Measurements from ENCODE around the gene GPAT3.

The GPAT3 gene

DNA sequence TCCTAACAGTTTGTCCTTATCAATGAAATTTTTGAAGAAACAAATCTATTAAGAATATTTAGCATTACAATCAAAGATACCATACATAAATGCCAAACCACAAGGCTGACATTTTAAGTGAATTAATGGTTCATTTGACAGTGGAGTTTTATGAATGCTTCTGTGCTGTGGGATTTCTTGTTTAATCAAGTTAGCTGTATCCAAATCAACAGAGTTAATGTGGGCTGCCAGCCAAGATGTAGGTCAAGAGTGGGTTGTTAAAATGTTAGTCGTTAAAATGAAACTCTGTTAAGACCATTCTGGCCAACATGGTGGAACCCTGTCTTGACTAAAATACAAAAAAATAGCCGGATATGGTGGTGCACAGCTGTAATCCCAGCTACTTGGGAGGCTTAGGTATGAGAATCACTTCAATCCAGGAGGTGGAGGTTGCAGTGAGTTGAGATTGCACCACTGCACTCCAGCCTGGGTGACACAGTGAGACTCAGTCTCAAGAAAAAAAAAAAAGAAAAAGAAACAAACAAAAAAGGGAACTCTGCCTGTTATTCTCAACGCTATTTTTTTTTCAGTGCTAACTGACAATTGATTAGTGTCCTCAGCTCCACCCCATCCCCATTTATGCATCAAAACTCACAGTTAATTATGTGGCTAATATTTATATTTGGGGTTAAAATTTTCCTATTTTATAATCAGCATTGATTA is 20.2 kb downstream of the GPAT3 start:
- TF ChIP-seq, protein P1, sequence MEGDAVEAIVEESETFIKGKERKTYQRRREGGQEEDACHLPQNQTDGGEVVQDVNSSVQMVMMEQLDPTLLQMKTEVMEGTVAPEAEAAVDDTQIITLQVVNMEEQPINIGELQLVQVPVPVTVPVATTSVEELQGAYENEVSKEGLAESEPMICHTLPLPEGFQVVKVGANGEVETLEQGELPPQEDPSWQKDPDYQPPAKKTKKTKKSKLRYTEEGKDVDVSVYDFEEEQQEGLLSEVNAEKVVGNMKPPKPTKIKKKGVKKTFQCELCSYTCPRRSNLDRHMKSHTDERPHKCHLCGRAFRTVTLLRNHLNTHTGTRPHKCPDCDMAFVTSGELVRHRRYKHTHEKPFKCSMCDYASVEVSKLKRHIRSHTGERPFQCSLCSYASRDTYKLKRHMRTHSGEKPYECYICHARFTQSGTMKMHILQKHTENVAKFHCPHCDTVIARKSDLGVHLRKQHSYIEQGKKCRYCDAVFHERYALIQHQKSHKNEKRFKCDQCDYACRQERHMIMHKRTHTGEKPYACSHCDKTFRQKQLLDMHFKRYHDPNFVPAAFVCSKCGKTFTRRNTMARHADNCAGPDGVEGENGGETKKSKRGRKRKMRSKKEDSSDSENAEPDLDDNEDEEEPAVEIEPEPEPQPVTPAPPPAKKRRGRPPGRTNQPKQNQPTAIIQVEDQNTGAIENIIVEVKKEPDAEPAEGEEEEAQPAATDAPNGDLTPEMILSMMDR (IDR thresholded peaks at IDR 0.05; ENCODE audit: insufficient read depth, low read length, poor library complexity, severe bottlenecking), result no peak
- Histone ChIP-seq H3K36me3 (ENCODE audit: control insufficient read depth, insufficient read depth, low read length) (no peaks in the 10 kb centered on the region), H3K4me3 (replicated peaks; ENCODE audit: low read depth, low read length) (no peak overlapping the region), H3K27me3 (replicated peaks; ENCODE audit: control insufficient read depth, insufficient read depth, low read length) (no peaks in the 10 kb centered on the region)
- DNase-seq (ENCODE audit: extremely low read depth, insufficient read length), result no peak

DNA sequence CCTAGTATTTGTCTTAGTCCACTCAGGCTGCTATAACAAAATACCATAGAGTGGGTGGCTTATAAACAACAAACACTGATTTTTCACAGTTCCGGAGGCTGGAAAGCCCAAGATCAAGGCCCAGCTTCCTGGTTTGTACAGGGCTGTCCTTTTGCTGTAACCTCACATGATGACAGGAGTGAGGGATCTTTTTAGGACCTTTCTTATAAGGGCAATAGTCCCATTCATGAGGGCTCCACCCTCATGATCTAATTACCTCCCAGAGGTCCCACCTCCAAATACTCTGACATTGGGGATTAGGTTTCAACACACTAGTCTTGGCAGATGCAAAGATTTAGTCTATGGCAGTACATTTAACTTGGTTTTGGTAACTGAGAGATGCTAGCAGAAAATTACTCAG is 20.9 kb downstream of the GPAT3 start:
- TF ChIP-seq, protein P1 (IDR thresholded peaks at IDR 0.05; ENCODE audit: insufficient read depth, low read length, poor library complexity, severe bottlenecking), result no peak
- no peak overlapping the region for H3K4me3 ChIP-seq (replicated peaks; ENCODE audit: low read depth, low read length)
- DNase-seq (ENCODE audit: extremely low read depth, insufficient read length), result no peak
- H3K27me3 ChIP-seq (replicated peaks; ENCODE audit: control insufficient read depth, insufficient read depth, low read length), result no peaks in the 10 kb centered on the region
- no peaks in the 10 kb centered on the region for H3K36me3 ChIP-seq (ENCODE audit: control insufficient read depth, insufficient read depth, low read length)

- Histone ChIP-seq H3K36me3 (ENCODE audit: control insufficient read depth, insufficient read depth, low read length) (no peaks in the 10 kb centered on the region), H3K4me3 (replicated peaks; ENCODE audit: low read depth, low read length) (no peak overlapping the region), H3K27me3 (replicated peaks; ENCODE audit: control insufficient read depth, insufficient read depth, low read length) (no peaks in the 10 kb centered on the region)
- no peak for DNase-seq (ENCODE audit: extremely low read depth, insufficient read length)
- TF ChIP-seq, protein P1 (IDR thresholded peaks at IDR 0.05; ENCODE audit: insufficient read depth, low read length, poor library complexity, severe bottlenecking), result no peak
Measured at GRCh38 chr4:83558059-83558653, 22.2 kb downstream of the GPAT3 start.

DNA sequence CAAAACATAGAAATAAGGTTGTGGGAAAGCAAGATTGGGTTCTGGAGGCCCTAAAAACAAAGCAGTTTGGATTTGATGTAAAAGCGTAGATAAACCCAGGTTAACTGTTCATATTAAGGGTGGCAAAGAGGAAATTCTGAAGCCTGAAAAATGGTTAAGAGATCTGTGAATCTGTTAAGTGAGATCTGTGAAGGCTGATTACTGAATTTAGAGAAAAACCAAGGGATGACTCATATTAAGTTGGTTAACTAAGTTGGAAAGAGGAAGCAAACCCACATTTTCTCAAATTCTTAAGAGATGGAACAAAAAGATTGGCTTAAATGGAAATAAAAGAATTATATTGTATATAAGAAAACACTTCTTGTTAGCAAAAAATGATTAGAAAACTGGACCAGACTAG is 22.8 kb downstream of the GPAT3 start:
- DNase-seq (ENCODE audit: extremely low read depth, insufficient read length), result no peak

GRCh38 chr4:83560523-83560922 is 24.6 kb downstream of the GPAT3 start:
- H3K4me3 ChIP-seq (replicated peaks; ENCODE audit: low read depth, low read length), result no peak overlapping the region
- TF ChIP-seq, protein P1 (IDR thresholded peaks at IDR 0.05; ENCODE audit: insufficient read depth, low read length, poor library complexity, severe bottlenecking), result no peak
- no peak for DNase-seq (ENCODE audit: extremely low read depth, insufficient read length)
- H3K27me3 ChIP-seq (replicated peaks; ENCODE audit: control insufficient read depth, insufficient read depth, low read length), result no peaks in the 10 kb centered on the region
- no peaks in the 10 kb centered on the region for H3K36me3 ChIP-seq (ENCODE audit: control insufficient read depth, insufficient read depth, low read length)

More for the DNA sequence above, 22.8 kb downstream of the GPAT3 start:
- Histone ChIP-seq H3K36me3 (ENCODE audit: control insufficient read depth, insufficient read depth, low read length) (no peaks in the 10 kb centered on the region), H3K27me3 (replicated peaks; ENCODE audit: control insufficient read depth, insufficient read depth, low read length) (no peaks in the 10 kb centered on the region), H3K4me3 (replicated peaks; ENCODE audit: low read depth, low read length) (no peak overlapping the region)
- TF ChIP-seq, protein P1 (IDR thresholded peaks at IDR 0.05; ENCODE audit: insufficient read depth, low read length, poor library complexity, severe bottlenecking), result no peak
